SK-N-MC (cell line): Measurements from ENCODE around the gene TMC1.

Experiments
- EZH2 ChIP-seq: fragments of 200-600 bp; sonication (generic); IDR thresholded peaks from one replicate; pipeline ENCODE4 v1.6.1; 2017; ENCODE audit warnings: antibody characterized with exemption
- POLR2AphosphoS5 ChIP-seq: IDR thresholded peaks from 2 replicates; pipeline ENCODE4 v1.6.1; 2012; ENCODE audit warnings: mild to moderate bottlenecking, low read depth, low read length, borderline replicate concordance

- no peak for TF ChIP-seq EZH2
- no peak for TF ChIP-seq POLR2AphosphoS5
Observed at GRCh38 chr9:72884508-72884907, 363.1 kb downstream of the TMC1 start.
